ENCODE data around the gene IKBIP.
"Not testable (repeated sequence)": the region's sequence is repeated elsewhere in the genome, so short reads cannot be mapped to it uniquely, and the experiment has no call there.

GRCh38 chr12:98642801-98643200, 1.8 kb downstream of the IKBIP start:
- not testable (repeated sequence) for TF ChIP-seq POLR2A, POLR2AphosphoS5 (IDR thresholded peaks at IDR 0.05; ENCODE audit: low read depth, low read length)
